B cell (primary cell): ENCODE data around the gene IL17RA. TPM values are rescaled to one million over a fixed set of nuclear protein-coding genes. Genes with fewer than 3 reads are reported as not detected.

Source experiments
- ATAC-seq: fragments of 200-7000 bp; cut with Tn5 transposase; one replicate; pipeline ENCODE4 v1.10.0; 2021; ENCODE audit warnings: low read depth, mild to moderate bottlenecking, moderate number of reproducible peaks, moderate library complexity
- CTCF ChIA-PET: fragments of 350-600 bp; sonication (Branson Sonifier 250); formaldehyde crosslinking; loops from one replicate; lab custom pipeline; 2021; ENCODE audit warnings: antibody characterized with exemption, inconsistent platforms; lab: Charles Lee
- POLR2A ChIA-PET: fragments of 350-600 bp; sonication (Branson Sonifier 250); formaldehyde crosslinking; loops from one replicate; lab custom pipeline; 2021; ENCODE audit warnings: antibody characterized with exemption; lab: Charles Lee
- DNase-seq: peaks from one replicate; pipeline ENCODE4 v3.0.0; 2013
- H2AFZ ChIP-seq: 2 replicates; pipeline ENCODE4 v1.6.1; 2012; ENCODE audit warnings: mild to moderate bottlenecking, low read depth, low read length; ENCODE audit not compliant: insufficient read depth, poor library complexity, severe bottlenecking
- H3K27ac ChIP-seq, 2 donors: 1 replicate in 1 of 2; 2 replicates in 1 of 2; pipeline ENCODE4 v1.5.1; 2012 to 2013; ENCODE audit warnings: low read length in 2 of 2, mild to moderate bottlenecking in 2 of 2, moderate library complexity in 1 of 2
- H3K27me3 ChIP-seq, 4 experiments: fragments of 200-600 bp in 1 of 4; sonication (generic) in 1 of 4; replicated peaks in 1 of 4; 1 replicate in 2 of 4; 2 replicates in 2 of 4; pipeline versions ENCODE4 v1.6.1 to v1.7.0; 2013 to 2016; ENCODE audit warnings: low read length in 3 of 4, mild to moderate bottlenecking in 2 of 4, mixed read lengths in 1 of 4, moderate library complexity in 1 of 4; ENCODE audit not compliant: insufficient read depth in 4 of 4, control insufficient read depth in 3 of 4; ENCODE audit errors: control extremely low read depth in 1 of 4
- H3K36me3 ChIP-seq, 2 experiments: replicated peaks in 1 of 2; 1 replicate in 1 of 2; 2 replicates in 1 of 2; pipeline versions ENCODE4 v1.6.1 to v1.7.1; 2013; ENCODE audit warnings: low read length in 1 of 2; ENCODE audit not compliant: insufficient read depth in 2 of 2, control insufficient read depth in 1 of 2; ENCODE audit errors: control extremely low read depth in 1 of 2, extremely low read depth in 1 of 2
- H3K4me1 ChIP-seq, 2 donors: fragments of 200-600 bp in 1 of 2; sonication (generic) in 1 of 2; 1 replicate in 1 of 2; 2 replicates in 1 of 2; pipeline versions ENCODE4 v1.5.1 to v1.6.1; 2013 to 2017; ENCODE audit warnings: low read length in 2 of 2; ENCODE audit not compliant: control insufficient read depth in 2 of 2, insufficient read depth in 2 of 2
- H3K4me2 ChIP-seq: replicated peaks from 2 replicates; pipeline ENCODE3; 2012; ENCODE audit warnings: mild to moderate bottlenecking, low read depth, low read length; ENCODE audit not compliant: poor library complexity, severe bottlenecking
- H3K4me3 ChIP-seq, 5 experiments: fragments of 200-600 bp in 1 of 5; sonication (generic) in 1 of 5; 1 replicate in 3 of 5; 2 replicates in 2 of 5; pipeline versions ENCODE4 v1.5.1 to v1.7.0; 2011 to 2016; ENCODE audit warnings: low read length in 4 of 5, mild to moderate bottlenecking in 4 of 5, low read depth in 2 of 5, control low read depth in 1 of 5, moderate library complexity in 1 of 5; ENCODE audit not compliant: insufficient read depth in 1 of 5; ENCODE audit errors: control extremely low read depth in 1 of 5, extremely low read depth in 1 of 5
- H3K79me2 ChIP-seq: fragments of 200-600 bp; sonication (generic); one replicate; pipeline ENCODE4 v1.6.0; 2016; ENCODE audit warnings: low read length; ENCODE audit not compliant: control insufficient read depth, insufficient read depth
- H3K9ac ChIP-seq: fragments of 200-600 bp; sonication (generic); 2 replicates; pipeline ENCODE4 v1.6.1; 2017; ENCODE audit warnings: mild to moderate bottlenecking, low read length, moderate library complexity
- H3K9me3 ChIP-seq, 3 donors: one replicate each; pipeline versions ENCODE4 v1.6.1 to v1.7.1; 2013; ENCODE audit warnings: low read length in 2 of 3; ENCODE audit not compliant: control insufficient read depth in 2 of 3, insufficient read depth in 1 of 3; ENCODE audit errors: control extremely low read depth in 1 of 3
- H4K20me1 ChIP-seq: 2 replicates; pipeline ENCODE4 v1.6.0; 2012; ENCODE audit warnings: mild to moderate bottlenecking, low read length; ENCODE audit not compliant: insufficient read depth, control insufficient read depth, poor library complexity, severe bottlenecking
- H3K27ac Mint-ChIP-seq: one replicate; pipeline ENCODE4 v1.8.0; 2021; ENCODE audit warnings: mixed read lengths
- H3K27me3 Mint-ChIP-seq: one replicate; pipeline ENCODE4 v1.8.0; 2021; ENCODE audit warnings: mixed read lengths
- H3K4me1 Mint-ChIP-seq: one replicate; pipeline ENCODE4 v1.8.0; 2021; ENCODE audit warnings: mixed read lengths
- H3K4me3 Mint-ChIP-seq: one replicate; pipeline ENCODE4 v1.8.0; 2021; ENCODE audit warnings: mixed read lengths
- H3K9me3 Mint-ChIP-seq: one replicate; pipeline ENCODE4 v1.8.0; 2022; ENCODE audit warnings: mixed read lengths; ENCODE audit not compliant: insufficient read depth
- EZH2 ChIP-seq: IDR thresholded peaks from 2 replicates; pipeline ENCODE4 v1.6.1; 2012; ENCODE audit warnings: borderline replicate concordance, low read depth, mild to moderate bottlenecking, moderate library complexity, low read length; ENCODE audit not compliant: insufficient read depth, poor library complexity, severe bottlenecking
- WGBS: methylation state at CpG from one replicate; pipeline ENCODE4 v1.1.5; 2013; ENCODE audit warnings: missing lambda C conversion rate; ENCODE audit not compliant: insufficient coverage; 5-methylcytosine and 5-hydroxymethylcytosine counted together
- intact Hi-C: fragments of 100-400 bp; cut with micrococcal nuclease; formaldehyde crosslinking; loops from one replicate; pipeline ENCODE4 v1.10.0; 2022
- polyA plus RNA-seq: library from polyadenylated mRNA; depleted of rRNA; stranded (reverse); fragments of >200 nt; gene quantifications from 2 replicates; pipeline ENCODE4 v1.2.3, GENCODE V29; 2012
- total RNA-seq, 2 donors: library from RNA; stranded (reverse); fragments of 120-200 nt in 1 of 2; gene quantifications; 1 replicate in 1 of 2; 2 replicates in 1 of 2; pipeline versions ENCODE4 v1.2.3 to v1.2.4, GENCODE V29; 2013 to 2022
- TF ChIP-seq, protein P1 (sequence below): fragments of 200-600 bp; IDR thresholded peaks from one replicate; pipeline ENCODE4 v1.8.0; 2022; ENCODE audit warnings: antibody characterized with exemption, mild to moderate bottlenecking

Gene IL17RA
- total and polyA plus RNA-seq, 2 donors (not counting 1 experiment from before 2014, with no cell fraction given): 8.1 to 24.6 TPM

DNA sequence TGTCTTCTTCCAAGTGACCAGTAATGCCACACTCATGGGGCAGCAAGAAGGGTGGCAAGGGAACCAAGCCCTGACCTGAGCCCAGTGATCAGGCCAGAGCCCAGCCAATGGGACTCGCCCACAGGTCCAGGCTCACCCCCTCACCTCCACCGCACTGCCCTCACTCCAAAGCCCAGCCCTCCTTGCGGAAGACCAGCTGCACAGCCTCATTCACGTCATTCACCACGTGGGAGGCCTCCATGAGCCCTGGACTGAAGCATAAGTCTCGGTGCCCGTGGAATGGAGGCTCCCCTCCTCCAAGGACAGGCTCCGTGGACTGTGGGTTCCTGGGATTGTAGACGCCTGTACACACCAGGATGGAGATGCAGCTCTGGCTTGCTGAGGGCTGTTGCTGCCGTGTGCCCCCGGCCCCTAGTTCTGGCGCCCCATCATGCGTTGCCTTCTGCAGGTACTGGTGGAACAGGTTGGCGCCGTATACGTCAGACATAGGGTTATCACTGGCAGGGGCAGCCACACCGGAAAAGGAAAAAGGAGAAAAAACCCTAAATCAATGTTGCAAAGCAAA is 53.1 kb downstream of the IL17RA start:
- ChIA-PET CTCF (no interaction called here), POLR2A (no interaction called here)
- no peaks in the 10 kb centered on the region for H3K4me1 Mint-ChIP-seq
- DNase-seq (no peak), ATAC-seq (no peak)
- H3K79me2 ChIP-seq: no peaks in the 10 kb centered on the region
- no peaks in the 10 kb centered on the region for H3K4me1 ChIP-seq
- TF ChIP-seq, protein P1, sequence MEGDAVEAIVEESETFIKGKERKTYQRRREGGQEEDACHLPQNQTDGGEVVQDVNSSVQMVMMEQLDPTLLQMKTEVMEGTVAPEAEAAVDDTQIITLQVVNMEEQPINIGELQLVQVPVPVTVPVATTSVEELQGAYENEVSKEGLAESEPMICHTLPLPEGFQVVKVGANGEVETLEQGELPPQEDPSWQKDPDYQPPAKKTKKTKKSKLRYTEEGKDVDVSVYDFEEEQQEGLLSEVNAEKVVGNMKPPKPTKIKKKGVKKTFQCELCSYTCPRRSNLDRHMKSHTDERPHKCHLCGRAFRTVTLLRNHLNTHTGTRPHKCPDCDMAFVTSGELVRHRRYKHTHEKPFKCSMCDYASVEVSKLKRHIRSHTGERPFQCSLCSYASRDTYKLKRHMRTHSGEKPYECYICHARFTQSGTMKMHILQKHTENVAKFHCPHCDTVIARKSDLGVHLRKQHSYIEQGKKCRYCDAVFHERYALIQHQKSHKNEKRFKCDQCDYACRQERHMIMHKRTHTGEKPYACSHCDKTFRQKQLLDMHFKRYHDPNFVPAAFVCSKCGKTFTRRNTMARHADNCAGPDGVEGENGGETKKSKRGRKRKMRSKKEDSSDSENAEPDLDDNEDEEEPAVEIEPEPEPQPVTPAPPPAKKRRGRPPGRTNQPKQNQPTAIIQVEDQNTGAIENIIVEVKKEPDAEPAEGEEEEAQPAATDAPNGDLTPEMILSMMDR: no peak
- TF ChIP-seq EZH2: no peak
- no peaks in the 10 kb centered on the region for H3K9me3 ChIP-seq
- no peak overlapping the region for H3K4me3 Mint-ChIP-seq
- no peak overlapping the region for H3K9ac ChIP-seq
- H3K4me2 ChIP-seq: no peak overlapping the region
- no peak overlapping the region for H3K27ac Mint-ChIP-seq
- no peaks in the 10 kb centered on the region for H4K20me1 ChIP-seq
- H3K36me3 ChIP-seq: peaks cover 0 to 35% of the 10 kb centered on the region in 2 experiments
- 97% methylated on average over 13 of the region's 17 CpGs for WGBS
- H3K9me3 Mint-ChIP-seq: no peaks in the 10 kb centered on the region
- no peaks in the 10 kb centered on the region for H3K27me3 Mint-ChIP-seq
- H2AFZ ChIP-seq: no peak overlapping the region
- no peak overlapping the region for H3K4me3 ChIP-seq
- intact Hi-C loops: no loop called here
- H3K27me3 ChIP-seq: no peaks in the 10 kb centered on the region
- H3K27ac ChIP-seq: no peak overlapping the region

DNA sequence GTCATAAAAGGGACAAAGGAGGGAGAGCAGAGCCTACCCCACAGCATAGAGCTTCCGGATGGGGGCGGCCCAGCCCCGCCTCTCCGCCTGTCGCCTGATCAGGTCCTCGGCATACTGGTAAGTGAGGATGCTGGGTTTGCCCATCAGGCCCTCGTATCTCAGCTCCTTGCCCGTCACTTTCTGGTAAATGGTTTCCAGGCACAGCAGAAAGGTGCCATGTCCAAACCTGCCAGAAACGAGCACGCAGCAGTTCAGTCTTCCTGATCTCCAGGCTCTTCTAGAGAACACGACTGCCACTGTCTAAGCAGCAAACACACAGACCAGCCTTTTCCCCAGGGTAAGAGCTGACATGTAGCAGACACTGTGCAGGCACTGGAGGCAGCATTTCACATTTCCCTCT is 53.7 kb downstream of the IL17RA start:
- Histone ChIP-seq H3K27me3 (no peaks in the 10 kb centered on the region), H3K4me3 (no peak overlapping the region), H3K9me3 (no peaks in the 10 kb centered on the region), H3K4me2 (no peak overlapping the region), H3K27ac (no peak overlapping the region), H2AFZ (no peak overlapping the region), H4K20me1 (no peaks in the 10 kb centered on the region), H3K36me3 (peaks cover 0 to 41% of the 10 kb centered on the region in 2 experiments), H3K4me1 (no peaks in the 10 kb centered on the region), H3K79me2 (no peaks in the 10 kb centered on the region), H3K9ac (no peak overlapping the region)
- H3K9me3 Mint-ChIP-seq: no peaks in the 10 kb centered on the region
- TF ChIP-seq, protein P1: no peak
- no peak for TF ChIP-seq EZH2
- ChIA-PET POLR2A (no interaction called here), CTCF (no interaction called here)
- 96% methylated on average over 11 of the region's 11 CpGs for WGBS
- H3K27me3 Mint-ChIP-seq: no peaks in the 10 kb centered on the region
- no peaks in the 10 kb centered on the region for H3K4me1 Mint-ChIP-seq
- H3K4me3 Mint-ChIP-seq: no peak overlapping the region
- ATAC-seq (no peak), DNase-seq (no peak)
- no peak overlapping the region for H3K27ac Mint-ChIP-seq
- intact Hi-C loops: no loop called here
